GM19023 (cell line): Measurements from ENCODE around the gene S1PR5.

Experiments used
- ATAC-seq: cut with Tn5 transposase; IDR thresholded peaks from one replicate; pipeline ENCODE4 v1.9.1; 2021; ENCODE audit warnings: mild to moderate bottlenecking, moderate library complexity; ENCODE audit not compliant: unreplicated experiment

The S1PR5 gene

GRCh38 chr19:10473192-10473591, 44.1 kb downstream of the S1PR5 start:
- ATAC-seq, result no peak

- ATAC-seq, result no peak
Measured at GRCh38 chr19:10471909-10472308, 45.3 kb downstream of the S1PR5 start.

GRCh38 chr19:10468133-10468532, 49.1 kb downstream of the S1PR5 start:
- ATAC-seq, result no peak

GRCh38 chr19:10467104-10467706, 50.0 kb downstream of the S1PR5 start:
- no peak for ATAC-seq

GRCh38 chr19:10464456-10464855, 52.8 kb downstream of the S1PR5 start:
- ATAC-seq, result no peak
